ENCODE results near the gene NCOA7.

NCOA7 gene

GRCh38 chr6:125742464-125743120 is 48.2 kb upstream of the NCOA7 start:
- no peak overlapping the region for H3K4me2 ChIP-seq (ENCODE audit: low read depth, low read length)
- no peak overlapping the region for H3K4me3 ChIP-seq (ENCODE audit: low read length)
- DNase-seq, result no peak
- no peak overlapping the region for H3K9ac ChIP-seq (ENCODE audit: low read length)
- no peaks in the 10 kb centered on the region for H4K20me1 ChIP-seq (ENCODE audit: insufficient read depth, low read length)
- peaks cover 13% of the 10 kb centered on the region for H3F3A ChIP-seq (ENCODE audit: insufficient read depth, low read length)
- H3K36me3 ChIP-seq (replicated peaks; ENCODE audit: insufficient read depth, low read length), result no peaks in the 10 kb centered on the region
- H3K9me3 ChIP-seq (replicated peaks; ENCODE audit: insufficient read depth, low read length), result no peaks in the 10 kb centered on the region
- no peaks in the 10 kb centered on the region for H3K9me2 ChIP-seq (replicated peaks; ENCODE audit: insufficient read depth, low read length)
- no peaks in the 10 kb centered on the region for H3K27me3 ChIP-seq (replicated peaks; ENCODE audit: insufficient read depth, low read length)
- no peaks in the 10 kb centered on the region for H3K79me2 ChIP-seq (ENCODE audit: low read length)
- H2AFZ ChIP-seq (ENCODE audit: low read length), result no peak overlapping the region
- no peak overlapping the region for H3K27ac ChIP-seq (ENCODE audit: low read length)
- TF ChIP-seq CTCF (IDR thresholded peaks at IDR 0.05; ENCODE audit: low read length), result no peak
- TF ChIP-seq EZH2 (optimal IDR thresholded peaks at IDR 0.05; ENCODE audit: low read depth, low read length), result no peak
- no peak for TF ChIP-seq EZH2phosphoT487 (IDR thresholded peaks at IDR 0.05; ENCODE audit: low read length)
- H3K4me1 ChIP-seq (ENCODE audit: low read length), result 0 out of 2 replicates have a peak, but pooled peaks cover 8% of the 10 kb centered on the region

GRCh38 chr6:125743604-125744003 is 47.2 kb upstream of the NCOA7 start:
- 0 out of 2 replicates have a peak, but pooled peaks cover 8% of the 10 kb centered on the region for H3K4me1 ChIP-seq (ENCODE audit: low read length)
- H3K27me3 ChIP-seq (replicated peaks; ENCODE audit: insufficient read depth, low read length), result no peaks in the 10 kb centered on the region
- H3K9me3 ChIP-seq (replicated peaks; ENCODE audit: insufficient read depth, low read length), result no peaks in the 10 kb centered on the region
- no peaks in the 10 kb centered on the region for H3K9me2 ChIP-seq (replicated peaks; ENCODE audit: insufficient read depth, low read length)
- no peak overlapping the region for H3K9ac ChIP-seq (ENCODE audit: low read length)
- DNase-seq, result no peak
- peaks cover 23% of the 10 kb centered on the region for H3F3A ChIP-seq (ENCODE audit: insufficient read depth, low read length)
- TF ChIP-seq EZH2 (optimal IDR thresholded peaks at IDR 0.05; ENCODE audit: low read depth, low read length) (no peak), EZH2phosphoT487 (IDR thresholded peaks at IDR 0.05; ENCODE audit: low read length) (no peak), CTCF (IDR thresholded peaks at IDR 0.05; ENCODE audit: low read length) (no peak)
- H3K4me3 ChIP-seq (ENCODE audit: low read length), result no peak overlapping the region
- H3K27ac ChIP-seq (ENCODE audit: low read length), result no peak overlapping the region
- H2AFZ ChIP-seq (ENCODE audit: low read length), result no peak overlapping the region
- H3K36me3 ChIP-seq (replicated peaks; ENCODE audit: insufficient read depth, low read length), result no peaks in the 10 kb centered on the region
- H4K20me1 ChIP-seq (ENCODE audit: insufficient read depth, low read length), result no peaks in the 10 kb centered on the region
- H3K79me2 ChIP-seq (ENCODE audit: low read length), result no peaks in the 10 kb centered on the region
- H3K4me2 ChIP-seq (ENCODE audit: low read depth, low read length), result no peak overlapping the region

- Histone ChIP-seq H3K4me1 (ENCODE audit: low read length) (0 out of 2 replicates have a peak, but pooled peaks cover 8% of the 10 kb centered on the region), H3K4me2 (ENCODE audit: low read depth, low read length) (no peak overlapping the region), H3K27me3 (replicated peaks; ENCODE audit: insufficient read depth, low read length) (no peaks in the 10 kb centered on the region), H3K9me2 (replicated peaks; ENCODE audit: insufficient read depth, low read length) (no peaks in the 10 kb centered on the region), H3F3A (ENCODE audit: insufficient read depth, low read length) (peaks cover 34% of the 10 kb centered on the region), H3K4me3 (ENCODE audit: low read length) (no peak overlapping the region), H4K20me1 (ENCODE audit: insufficient read depth, low read length) (no peaks in the 10 kb centered on the region), H3K27ac (ENCODE audit: low read length) (no peak overlapping the region), H3K9ac (ENCODE audit: low read length) (no peak overlapping the region), H3K9me3 (replicated peaks; ENCODE audit: insufficient read depth, low read length) (no peaks in the 10 kb centered on the region), H2AFZ (ENCODE audit: low read length) (no peak overlapping the region), H3K36me3 (replicated peaks; ENCODE audit: insufficient read depth, low read length) (no peaks in the 10 kb centered on the region), H3K79me2 (ENCODE audit: low read length) (no peaks in the 10 kb centered on the region)
- TF ChIP-seq EZH2phosphoT487 (IDR thresholded peaks at IDR 0.05; ENCODE audit: low read length) (no peak), CTCF (IDR thresholded peaks at IDR 0.05; ENCODE audit: low read length) (no peak), EZH2 (optimal IDR thresholded peaks at IDR 0.05; ENCODE audit: low read depth, low read length) (no peak)
- no peak for DNase-seq
Measured at GRCh38 chr6:125745281-125746018, 45.3 kb upstream of the NCOA7 start.

All from MM.1S (cell line).